HG03159 (cell line): Measurements from ENCODE around the gene MPPED2.

Experiments
- ATAC-seq: cut with Tn5 transposase; IDR thresholded peaks from one replicate; pipeline ENCODE4 v1.9.1; 2021; ENCODE audit warnings: mild to moderate bottlenecking, moderate library complexity; ENCODE audit not compliant: unreplicated experiment

MPPED2 gene, protein sequence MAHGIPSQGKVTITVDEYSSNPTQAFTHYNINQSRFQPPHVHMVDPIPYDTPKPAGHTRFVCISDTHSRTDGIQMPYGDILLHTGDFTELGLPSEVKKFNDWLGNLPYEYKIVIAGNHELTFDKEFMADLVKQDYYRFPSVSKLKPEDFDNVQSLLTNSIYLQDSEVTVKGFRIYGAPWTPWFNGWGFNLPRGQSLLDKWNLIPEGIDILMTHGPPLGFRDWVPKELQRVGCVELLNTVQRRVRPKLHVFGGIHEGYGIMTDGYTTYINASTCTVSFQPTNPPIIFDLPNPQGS

GRCh38 chr11:30586251-30587144, at the start of gene MPPED2:
TSS of gene MPPED2 (minus strand) at chr11:30586353. CDS start at chr11:30580373, 5,980 bp downstream.
- ATAC-seq = peak; percentile 96

DNA sequence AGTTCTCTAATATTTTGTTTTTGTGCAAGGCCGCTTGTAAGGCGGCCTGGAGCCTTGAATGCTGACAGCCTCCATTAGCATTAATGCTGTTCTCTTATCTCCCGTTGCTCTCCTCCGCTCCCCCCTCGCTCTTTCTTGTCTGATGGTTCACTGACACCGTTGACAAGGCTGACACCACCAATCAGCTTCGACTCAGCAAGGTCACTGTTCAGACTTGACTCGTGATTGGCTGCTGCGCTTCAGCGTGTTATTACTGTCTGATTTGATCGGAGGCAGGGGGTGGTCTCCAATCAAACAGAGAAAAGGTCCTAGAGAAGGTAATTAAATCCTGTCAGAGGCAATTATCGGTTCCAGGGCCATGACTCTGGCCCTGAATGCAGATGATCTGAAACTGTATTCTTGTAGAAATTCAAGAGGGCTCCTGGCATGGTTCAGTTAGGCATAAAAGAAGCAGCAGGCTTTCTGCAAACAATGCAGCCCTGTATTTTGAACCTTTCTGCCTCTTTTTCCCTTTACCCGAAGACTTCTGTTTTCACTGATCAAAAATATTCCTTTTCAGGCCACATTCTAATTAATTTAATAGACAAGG, 49.3 kb upstream of the MPPED2 start:
- ATAC-seq = no peak

DNA sequence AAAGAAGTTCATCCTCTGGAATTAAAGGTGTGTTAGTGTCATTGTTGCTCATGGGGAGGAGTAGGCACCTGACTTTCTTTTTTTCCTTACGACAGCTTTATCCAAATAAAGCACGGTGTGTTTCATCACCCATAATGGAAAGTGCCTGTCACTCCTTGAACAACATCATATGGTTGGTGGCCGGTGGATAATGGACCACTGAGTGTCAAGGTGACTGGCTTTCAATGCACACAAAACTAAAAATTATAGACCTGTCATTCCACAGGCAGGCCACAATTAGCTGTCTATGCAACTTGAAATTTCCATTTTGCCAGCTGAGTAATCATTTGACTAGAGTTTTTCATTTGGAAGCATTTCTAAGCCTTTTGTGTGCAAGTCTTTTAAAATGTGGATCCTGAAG, 45.0 kb upstream of the MPPED2 start:
- no peak for ATAC-seq

- no peak for ATAC-seq
Observed at GRCh38 chr11:30619767-30620166, 33.6 kb upstream of the MPPED2 start.

GRCh38 chr11:30617762-30618161, 31.6 kb upstream of the MPPED2 start:
- no peak for ATAC-seq

- no peak for ATAC-seq
Observed at GRCh38 chr11:30610628-30611027, 24.5 kb upstream of the MPPED2 start.

DNA sequence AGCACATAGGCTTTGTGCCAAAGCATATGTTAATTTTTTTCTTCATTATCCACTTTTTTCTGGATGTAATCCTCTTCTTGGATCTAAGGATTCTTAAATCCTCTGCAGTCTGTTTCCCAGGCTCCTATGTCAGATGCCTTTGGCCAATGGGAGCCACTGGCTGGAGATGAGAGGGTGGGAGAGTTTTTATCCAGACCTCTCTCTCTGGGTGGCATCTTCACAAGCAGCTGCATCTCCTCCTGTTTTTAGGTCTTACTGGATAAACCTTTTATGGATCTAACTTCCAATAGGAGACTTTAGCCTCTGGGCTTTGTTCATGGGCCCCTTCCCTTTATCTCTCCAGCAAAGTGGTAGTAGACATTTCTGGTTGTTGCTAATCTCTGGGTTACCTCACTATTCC, 22.4 kb upstream of the MPPED2 start:
- no peak for ATAC-seq

DNA sequence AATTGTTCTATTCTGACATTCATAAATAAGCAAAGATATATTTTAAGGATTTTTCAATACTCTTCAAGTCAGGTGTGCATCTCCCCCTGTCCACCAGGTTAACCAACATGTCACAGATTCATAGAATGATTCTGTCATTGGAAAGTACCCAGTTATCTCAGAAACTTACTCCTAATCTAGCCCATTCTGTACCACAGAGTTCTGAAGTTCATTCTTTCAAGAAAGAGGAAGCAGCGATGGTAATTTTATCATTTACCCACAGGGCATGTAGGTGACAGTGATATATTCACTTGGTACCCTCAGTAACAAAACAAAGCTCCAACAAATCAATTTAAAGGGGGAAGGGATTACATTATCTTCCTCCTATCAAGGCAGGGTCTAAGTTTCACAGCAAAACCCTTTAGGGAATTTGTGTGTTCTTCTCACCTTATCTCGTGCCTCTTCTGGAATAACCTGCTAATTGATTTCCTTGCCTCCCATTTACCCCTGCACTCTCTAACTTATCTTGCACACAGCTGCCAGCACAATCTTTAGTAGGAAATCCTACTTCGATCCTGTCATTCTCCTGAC, 19.0 kb upstream of the MPPED2 start:
- ATAC-seq = peak; percentile 92

- no peak for ATAC-seq
Observed at GRCh38 chr11:30603357-30603756, 17.2 kb upstream of the MPPED2 start.

DNA sequence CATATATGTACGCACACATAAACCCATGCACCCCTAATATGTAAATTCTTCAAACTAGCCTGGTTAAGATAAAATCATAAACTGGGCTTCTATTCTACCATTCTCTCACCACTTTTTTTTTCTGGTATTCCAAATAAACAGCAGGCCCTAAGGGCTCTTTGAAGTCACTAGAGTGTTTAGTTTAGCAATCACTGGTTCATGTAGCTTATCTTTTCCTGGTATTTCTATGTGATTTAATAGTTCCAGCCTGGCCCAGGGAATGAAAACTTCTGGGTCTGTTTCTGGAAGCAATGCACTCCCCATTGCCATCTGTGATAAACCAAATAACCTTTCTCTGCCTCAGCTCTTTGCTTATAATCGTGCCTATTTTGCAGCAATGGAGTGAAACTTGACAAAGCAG, 10.7 kb upstream of the MPPED2 start:
- no peak for ATAC-seq

DNA sequence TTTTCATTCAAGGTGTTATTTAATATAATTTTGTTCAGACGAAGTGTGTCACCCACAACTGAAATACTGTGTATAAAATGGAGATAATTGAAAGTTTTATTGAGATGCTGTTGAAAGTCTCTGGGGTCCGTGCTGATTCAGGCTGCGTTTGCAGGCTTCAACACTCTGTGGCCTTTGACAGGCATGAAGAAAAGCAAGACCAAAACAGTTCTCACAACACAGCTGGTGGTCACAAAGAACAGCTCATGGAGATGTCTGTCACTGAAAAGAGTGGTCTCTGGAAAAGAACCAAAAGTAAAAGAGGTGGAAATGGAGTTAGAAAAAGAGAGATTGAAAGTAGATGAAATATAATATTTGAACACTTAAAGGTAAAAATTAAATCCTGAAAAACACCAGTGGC, 9.8 kb upstream of the MPPED2 start:
- no peak for ATAC-seq

- no peak for ATAC-seq
Observed at GRCh38 chr11:30594646-30595411, 8.7 kb upstream of the MPPED2 start.

GRCh38 chr11:30587269-30587812, 1.2 kb upstream of the MPPED2 start:
- ATAC-seq = no peak

DNA sequence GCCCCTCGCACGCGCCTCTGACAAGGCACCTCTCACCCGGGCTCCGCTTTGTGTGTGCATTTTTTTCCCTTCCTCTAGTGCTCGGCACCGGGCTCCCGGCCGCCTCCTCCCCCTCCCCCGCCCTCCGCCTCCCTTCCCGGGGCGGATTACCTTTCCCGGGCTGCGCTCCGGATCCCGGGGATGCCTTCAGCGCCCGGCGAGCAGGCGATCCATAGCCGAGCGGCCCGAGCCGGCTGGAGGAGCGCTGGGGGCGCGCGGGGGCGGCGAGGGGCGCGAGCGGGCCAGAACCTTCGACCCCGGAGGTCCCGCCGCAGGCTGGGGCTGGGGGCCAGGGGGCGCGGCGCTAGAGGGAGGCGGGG, 282 bp downstream of the MPPED2 start:
- ATAC-seq = peak; percentile 28

- peak; percentile 31 for ATAC-seq
Observed at GRCh38 chr11:30585125-30585891, 845 bp downstream of the MPPED2 start.

GRCh38 chr11:30583476-30584280, 2.5 kb downstream of the MPPED2 start:
- no peak for ATAC-seq

DNA sequence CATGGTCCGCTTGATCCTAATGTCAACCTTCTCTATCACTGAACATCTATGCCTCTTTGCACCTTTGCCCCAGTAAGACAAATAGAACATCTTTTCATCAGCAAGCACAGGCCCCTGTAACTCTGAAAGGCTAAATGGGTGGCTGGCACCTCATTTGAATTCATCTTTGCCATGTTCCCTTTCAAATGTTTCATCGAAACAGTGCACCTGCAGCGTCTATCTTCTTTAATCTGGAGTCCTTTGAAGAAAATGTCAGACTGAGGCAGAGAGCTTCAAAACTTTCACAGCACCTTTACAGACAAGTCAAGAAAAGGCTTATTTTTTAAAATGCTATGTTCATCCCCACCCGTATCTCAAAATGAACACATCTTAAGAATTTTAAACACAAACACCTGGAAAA, 3.4 kb downstream of the MPPED2 start:
- no peak for ATAC-seq

DNA sequence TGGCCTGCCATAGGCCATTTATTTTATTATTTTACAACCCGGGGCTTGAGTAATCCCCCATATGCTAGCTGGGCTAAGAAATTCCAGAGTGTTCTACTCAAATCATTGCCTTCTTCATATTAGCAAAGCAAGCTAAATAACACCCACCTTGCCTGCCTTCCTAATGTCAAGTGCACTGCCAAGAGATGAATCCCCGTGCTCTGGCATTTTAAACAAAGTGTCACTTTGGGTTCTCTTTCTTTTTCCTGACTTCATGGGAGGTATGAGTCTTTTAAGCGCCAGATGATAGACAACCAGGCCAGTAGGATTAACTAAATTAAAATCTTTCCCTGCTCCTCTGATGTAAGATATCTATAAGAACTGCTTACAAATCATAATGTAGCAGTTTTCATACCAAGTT, 4.5 kb downstream of the MPPED2 start:
- ATAC-seq = no peak

DNA sequence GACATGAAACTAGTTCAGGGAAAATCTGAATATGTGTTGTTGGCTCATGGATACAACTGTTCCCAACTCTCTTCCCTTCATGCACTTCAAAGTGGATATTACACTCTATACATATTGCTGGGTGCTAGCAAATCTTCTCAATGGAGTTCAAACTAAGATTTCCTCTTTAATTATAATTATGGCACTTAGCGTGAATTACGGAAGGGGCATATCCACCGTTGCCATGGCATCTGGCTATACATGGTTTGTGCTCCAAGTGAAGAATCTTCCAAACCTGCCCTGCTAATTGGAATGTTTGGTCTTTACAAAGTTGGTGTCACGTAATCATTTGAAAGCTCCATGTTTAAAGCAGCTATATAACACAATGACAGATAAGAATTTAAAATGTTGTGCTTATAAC, 5.6 kb downstream of the MPPED2 start:
- ATAC-seq = no peak
